NCI-H1092 treated with DMSO at 0.1 percent for 48 hours (cell line): Measurements from ENCODE around the gene MC3R.

Experiments used
- DNase-seq: peaks from one replicate; lab custom pipeline; 2025; lab: John Stamatoyannopoulos, UW

MC3R gene

DNA sequence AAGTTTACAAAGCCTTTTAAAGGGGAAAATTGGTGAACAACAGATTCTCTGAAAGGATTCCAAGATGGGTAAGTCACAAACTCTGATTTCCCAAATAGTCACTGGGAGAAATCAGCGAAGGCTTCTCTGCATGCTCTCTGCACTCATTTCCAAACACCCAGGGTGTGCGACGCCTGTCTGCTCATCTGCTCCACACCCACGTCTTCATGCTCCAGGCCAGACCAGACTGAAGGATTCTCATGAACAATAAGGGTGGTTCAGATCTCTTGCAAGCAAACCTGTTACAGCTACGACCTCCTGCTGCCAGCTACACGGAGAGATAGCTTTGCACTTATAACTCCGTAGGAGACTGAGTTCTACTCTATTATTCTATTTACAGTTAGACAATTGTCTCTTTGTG lies 1.4 kb downstream of the MC3R start:
- DNase-seq: no peak

DNA sequence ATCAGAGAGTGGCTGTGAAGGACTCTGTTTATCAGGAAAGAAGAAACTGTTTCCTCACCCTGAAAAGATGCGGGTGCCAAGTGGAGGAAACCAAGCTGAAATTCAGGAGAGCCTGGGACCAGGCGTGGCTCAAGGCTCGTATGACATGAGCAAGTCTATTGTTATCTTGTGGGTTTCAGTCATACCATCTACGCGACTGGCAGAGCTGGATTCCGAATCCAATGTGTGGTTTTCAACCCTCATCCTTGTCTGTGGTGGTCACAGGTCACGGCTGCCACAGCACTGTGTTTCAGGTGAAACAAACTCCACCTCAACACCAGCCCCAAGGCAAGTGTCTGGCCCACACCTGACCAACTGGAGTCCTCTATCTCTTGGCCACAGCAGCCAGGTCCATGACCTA lies 9.1 kb downstream of the MC3R start:
- no peak for DNase-seq

DNA sequence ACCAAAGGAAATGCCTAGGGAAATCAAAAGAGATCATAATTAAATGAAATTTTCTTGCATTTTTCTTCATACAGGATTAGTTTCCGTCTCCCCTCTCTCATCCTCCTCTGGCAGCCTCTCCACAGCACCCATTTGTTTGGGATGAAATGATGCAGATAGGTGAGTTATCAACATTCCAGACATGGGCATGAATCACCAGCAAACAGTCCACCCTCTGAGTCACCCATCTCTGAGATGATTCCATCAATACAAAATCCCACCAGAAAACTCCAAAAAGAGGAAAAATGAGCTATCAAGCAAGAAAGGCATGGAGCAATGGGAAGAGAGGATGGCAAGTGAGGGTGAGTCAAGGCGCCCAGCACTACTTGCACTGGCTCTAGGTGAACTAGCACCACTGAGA lies 11.4 kb downstream of the MC3R start:
- no peak for DNase-seq

DNA sequence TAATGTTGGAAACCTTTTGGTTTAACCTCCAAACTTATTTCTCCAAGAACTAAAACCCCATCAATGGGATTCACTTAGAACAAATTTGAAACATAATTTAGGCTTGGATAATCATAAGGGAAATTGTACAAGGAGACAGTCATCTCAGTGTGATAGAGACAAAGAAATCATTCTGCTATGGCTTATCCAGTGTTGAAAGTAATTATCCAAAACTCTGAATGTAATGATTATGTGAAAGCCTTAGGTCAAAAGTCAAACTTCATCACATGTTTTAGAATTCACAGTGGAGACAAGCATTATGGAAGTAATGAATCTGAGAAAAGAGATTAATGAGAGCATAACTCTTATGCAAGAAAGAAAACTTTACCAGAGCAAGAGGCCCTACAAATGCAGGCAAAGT lies 20.0 kb downstream of the MC3R start:
- DNase-seq: no peak

DNA sequence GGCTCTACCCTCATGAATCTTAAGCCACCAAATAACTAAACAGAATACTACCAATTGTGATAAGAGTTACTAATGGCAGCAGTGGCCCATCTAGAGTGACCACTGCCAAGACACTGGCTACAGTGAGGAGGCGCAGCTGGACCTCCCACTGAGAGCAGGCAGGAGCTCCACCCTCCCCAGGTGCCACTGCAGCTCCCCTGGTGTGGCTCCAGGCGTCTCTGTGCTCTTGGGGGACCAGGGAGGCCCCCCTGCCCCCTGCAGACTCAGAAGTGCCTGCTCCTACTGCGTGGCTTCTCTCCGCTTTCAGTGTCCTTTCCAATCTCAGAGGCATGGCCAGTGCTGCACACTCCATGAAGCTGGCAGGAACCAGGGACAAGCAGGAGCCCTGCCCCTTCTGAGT lies 23.4 kb downstream of the MC3R start:
- no peak for DNase-seq

DNA sequence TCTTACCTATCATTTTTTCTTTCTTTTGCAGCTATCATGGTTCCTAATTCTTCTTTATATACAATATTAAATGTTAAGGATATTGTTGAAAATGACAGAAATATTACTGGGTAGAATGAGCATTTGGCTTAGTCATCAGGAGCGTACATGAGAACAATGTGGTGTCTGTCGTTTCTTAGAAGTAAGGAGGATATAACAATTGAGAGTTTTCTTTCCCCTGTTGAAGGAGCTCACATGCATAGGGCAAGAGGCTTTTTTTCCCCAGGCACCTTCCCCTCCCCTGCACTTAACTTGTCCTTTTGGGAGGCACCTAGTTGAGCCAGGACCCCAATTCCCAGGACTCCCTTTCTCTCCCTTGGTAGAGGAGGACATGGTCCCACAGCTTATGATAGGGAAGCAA lies 25.0 kb downstream of the MC3R start:
- no peak for DNase-seq

DNA sequence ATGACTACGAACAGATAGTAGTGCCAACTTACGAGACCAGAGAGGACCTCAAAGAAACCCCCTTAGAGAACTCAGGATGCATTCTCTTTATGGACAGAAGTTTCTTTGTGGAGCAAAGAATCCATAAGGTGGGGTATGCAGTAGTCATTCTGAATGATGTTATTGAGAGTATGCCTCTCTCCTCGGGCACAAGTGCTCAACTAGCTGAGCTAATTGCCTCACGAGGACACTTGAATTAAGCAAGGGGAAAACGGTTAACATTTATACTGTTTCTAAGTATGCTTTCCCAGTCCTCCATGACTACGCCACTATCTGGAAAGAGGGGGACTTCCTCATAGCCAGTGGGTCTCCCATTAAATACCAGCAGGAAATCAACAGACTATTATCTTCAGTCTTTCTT lies 25.6 kb downstream of the MC3R start:
- no peak for DNase-seq

DNA sequence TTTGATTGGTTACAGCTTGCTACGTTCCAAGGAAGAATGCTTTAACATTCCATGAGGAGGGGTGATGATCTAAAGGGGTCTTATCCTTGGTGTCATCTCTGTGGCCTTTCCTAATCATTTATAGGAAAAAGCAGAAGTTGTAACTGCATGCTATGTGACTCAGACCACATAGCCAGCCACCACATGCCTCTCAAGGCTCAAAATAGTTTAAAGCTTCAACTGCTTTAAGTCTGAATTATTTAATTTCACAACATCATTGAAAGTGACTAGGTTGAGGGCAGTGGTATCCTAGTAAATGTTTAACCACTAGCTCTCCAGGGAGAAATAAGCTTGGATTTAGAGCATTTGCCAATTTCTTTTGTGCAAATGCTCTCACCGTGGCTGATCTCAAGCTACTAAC lies 29.7 kb downstream of the MC3R start:
- no peak for DNase-seq

DNA sequence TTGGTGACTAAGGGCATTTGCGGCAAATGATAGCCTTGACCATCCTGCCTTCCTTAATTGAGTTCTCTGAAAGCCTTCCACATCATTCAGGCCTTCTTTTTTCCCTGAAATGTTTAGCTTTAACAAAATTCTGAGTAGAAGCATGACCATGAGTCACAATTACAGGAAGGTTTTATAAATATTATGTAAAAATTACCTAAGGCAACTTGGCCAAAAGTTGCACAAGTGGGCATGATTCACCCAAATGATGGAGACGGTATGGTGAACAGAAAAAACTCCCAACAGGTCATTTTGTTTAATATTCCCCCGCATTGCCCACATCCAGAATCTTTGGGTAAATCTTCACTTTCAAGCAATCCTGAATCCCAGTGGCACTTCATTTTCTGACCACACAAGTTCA lies 37.0 kb downstream of the MC3R start:
- no peak for DNase-seq

DNA sequence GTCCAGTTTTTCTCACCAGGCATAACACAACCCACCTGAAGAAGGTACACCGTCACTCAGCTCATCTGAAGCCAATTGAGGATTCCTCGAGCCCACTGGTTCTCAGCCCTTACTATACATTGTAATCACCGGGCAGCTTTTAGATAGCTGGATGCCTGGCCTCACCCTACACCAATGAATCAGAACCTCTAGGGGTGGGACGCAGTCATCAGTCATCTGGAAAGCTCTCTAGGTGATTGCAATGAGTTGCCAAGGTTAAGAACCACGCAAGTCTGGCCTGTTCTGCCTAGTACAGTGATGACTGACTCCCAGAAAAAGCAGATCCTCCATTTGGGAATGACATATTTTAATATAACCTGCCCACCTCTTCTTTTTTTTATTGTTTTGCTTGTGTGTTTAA lies 41.1 kb downstream of the MC3R start:
- DNase-seq: no peak

DNA sequence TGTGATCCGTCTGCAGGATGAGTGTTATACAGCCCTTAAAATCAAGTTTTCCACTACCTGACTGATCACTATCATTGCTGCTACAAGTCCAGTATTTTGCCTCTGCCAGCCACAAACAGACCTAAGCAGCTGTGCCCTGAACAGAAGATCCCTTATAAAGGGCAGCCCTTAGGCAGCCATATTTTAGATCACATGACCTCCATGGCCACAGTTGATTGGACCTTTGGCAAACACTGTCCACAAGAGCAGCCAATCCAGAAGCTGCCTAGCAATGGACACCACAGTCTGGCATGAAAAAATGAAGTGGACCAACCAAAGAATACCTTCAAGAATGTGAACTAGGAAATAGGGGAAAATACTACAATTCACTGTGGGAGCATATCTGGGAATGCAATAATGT lies 50.8 kb downstream of the MC3R start:
- DNase-seq: no peak
